NB4 (cell line): ENCODE measurements around the gene ZNF22.

Experiments used
- POLR2A ChIP-seq: IDR thresholded peaks from 2 replicates; pipeline ENCODE4 v1.6.1; 2011; ENCODE audit warnings: mild to moderate bottlenecking; ENCODE audit not compliant: insufficient read length; ENCODE audit errors: extremely low read depth
- TF ChIP-seq, protein P1 (sequence below): IDR thresholded peaks from one replicate; pipeline ENCODE4 v1.5.1; 2012; ENCODE audit warnings: low read depth, low read length

DNA sequence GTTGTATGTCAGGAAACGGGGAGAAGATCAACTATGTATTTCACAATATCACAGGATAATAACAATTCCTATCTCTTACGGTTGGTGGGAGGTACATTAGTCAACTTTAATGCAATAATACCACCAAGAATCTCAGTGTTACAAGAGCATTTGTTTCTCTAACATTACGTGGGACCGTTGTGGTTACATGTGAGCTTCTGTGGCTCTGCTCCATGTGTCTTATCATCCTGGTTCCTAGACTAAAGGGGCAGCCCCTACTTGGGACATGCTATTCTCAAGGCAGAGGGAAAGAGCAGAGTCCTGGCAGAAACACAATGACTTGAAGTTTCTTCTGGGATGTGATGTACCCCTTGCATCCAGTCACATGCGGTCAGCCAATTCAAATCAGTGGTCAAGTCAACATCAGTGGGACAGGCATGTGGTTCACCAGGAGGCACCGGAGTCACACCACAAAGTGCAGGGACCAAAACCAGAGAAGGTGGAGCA lies 2.5 kb upstream of the ZNF22 start:
- no peak for TF ChIP-seq POLR2A
- TF ChIP-seq, protein P1, sequence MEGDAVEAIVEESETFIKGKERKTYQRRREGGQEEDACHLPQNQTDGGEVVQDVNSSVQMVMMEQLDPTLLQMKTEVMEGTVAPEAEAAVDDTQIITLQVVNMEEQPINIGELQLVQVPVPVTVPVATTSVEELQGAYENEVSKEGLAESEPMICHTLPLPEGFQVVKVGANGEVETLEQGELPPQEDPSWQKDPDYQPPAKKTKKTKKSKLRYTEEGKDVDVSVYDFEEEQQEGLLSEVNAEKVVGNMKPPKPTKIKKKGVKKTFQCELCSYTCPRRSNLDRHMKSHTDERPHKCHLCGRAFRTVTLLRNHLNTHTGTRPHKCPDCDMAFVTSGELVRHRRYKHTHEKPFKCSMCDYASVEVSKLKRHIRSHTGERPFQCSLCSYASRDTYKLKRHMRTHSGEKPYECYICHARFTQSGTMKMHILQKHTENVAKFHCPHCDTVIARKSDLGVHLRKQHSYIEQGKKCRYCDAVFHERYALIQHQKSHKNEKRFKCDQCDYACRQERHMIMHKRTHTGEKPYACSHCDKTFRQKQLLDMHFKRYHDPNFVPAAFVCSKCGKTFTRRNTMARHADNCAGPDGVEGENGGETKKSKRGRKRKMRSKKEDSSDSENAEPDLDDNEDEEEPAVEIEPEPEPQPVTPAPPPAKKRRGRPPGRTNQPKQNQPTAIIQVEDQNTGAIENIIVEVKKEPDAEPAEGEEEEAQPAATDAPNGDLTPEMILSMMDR = no peak
